HG02938 (cell line): Measurements from ENCODE around the gene FUNDC1.

ENCODE experiments used
- ATAC-seq: cut with Tn5 transposase; IDR thresholded peaks from one replicate; pipeline ENCODE4 v1.9.1; 2021; ENCODE audit warnings: mild to moderate bottlenecking, moderate library complexity; ENCODE audit not compliant: unreplicated experiment

The FUNDC1 gene

DNA sequence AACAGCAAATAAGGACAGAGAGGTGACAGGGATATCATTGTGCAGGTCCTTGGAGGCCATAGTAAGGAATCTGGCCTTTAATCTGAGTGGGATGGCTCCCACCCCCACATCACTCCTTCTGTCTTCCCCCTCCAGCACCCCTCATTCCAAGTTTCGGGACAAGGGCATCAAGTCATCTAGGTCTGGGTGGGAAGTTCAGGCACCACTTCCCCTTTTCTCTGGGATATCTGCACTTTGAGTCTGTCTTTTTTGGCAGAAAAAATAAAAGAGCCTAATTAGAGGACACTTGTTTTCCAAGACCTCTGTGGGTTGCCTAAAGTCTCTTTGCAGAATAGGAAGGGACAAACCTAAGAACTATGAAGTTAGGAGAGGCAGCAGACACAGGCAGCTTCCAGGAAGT lies 60.1 kb downstream of the FUNDC1 start:
- ATAC-seq, result no peak

DNA sequence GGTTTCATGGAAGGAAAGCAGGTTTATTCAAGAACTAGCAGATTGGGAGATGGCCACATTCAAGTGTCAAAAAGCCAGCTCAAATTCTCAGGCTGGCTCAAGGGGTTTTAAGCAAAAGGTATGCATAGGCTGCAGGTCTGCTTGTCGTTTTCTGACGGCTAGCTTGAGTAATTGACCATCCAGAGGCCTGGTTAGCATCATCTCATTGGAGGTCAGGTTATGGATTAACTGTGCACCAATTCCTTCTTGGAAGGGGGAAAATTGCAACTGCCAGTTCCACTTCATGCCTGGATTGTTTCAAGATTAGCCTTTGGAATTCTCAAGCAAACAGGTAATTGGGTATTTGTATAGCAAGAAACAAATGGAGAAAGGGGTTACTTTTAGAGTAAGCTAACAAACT lies 62.1 kb downstream of the FUNDC1 start:
- no peak for ATAC-seq

DNA sequence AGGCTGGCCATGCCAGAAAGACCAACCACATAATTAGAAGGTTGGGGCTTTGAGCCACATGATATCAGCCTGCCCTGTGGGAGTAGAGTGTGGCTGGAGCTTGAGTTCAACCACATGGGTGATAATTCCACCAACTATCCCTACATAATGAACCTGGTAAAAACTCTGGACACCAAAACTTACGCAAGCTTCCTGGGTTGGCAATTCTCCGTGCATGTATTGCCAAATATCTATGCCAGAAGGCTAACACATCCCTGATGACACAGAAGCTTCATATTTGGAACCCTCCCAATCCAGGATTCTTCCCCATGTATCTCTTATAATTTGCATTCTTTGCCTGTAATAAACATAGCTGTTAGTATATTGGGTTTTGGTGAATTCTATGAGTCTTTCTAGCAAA lies 68.2 kb downstream of the FUNDC1 start:
- no peak for ATAC-seq
